ENCODE results near the gene MNX1. TPM values are rescaled to one million over a fixed set of nuclear protein-coding genes. Genes with fewer than 3 reads are reported as not detected.

Gene MNX1
- total and polyA plus RNA-seq, 5 donors from 2014 or later: 0.67 TPM; not detected in 4

GRCh38 chr7:157032128-157032527 is 21.7 kb upstream of the MNX1 start:
- no peak for ATAC-seq (ENCODE audit: low read depth in 2 of 2)
- H3K4me1 Mint-ChIP-seq: no peaks in the 10 kb centered on the region

GRCh38 chr7:157028199-157028903 is 17.9 kb upstream of the MNX1 start:
- Mint-ChIP-seq H3K36me3 (no peaks in the 10 kb centered on the region), H3K9me3 (peaks cover 0 to 5% (median 0%) of the 10 kb centered on the region in 7 donors), H3K27me3 (peaks cover 65% of the 10 kb centered on the region), H3K4me3 (no peak overlapping the region), H3K4me1 (no peaks in the 10 kb centered on the region), H3K27ac (no peak overlapping the region)
- Histone ChIP-seq H3K9me3 (ENCODE audit: control insufficient read depth in 2 of 2, low read length in 2 of 2) (peaks cover 0 to 4% of the 10 kb centered on the region in 2 experiments), H3K27ac (ENCODE audit: insufficient read depth, low read length, poor library complexity, severe bottlenecking) (no peak overlapping the region), H3K4me1 (ENCODE audit: control insufficient read depth, insufficient read depth, low read length, poor library complexity, severe bottlenecking) (no peaks in the 10 kb centered on the region), H3K4me3 (ENCODE audit: low read depth, low read length) (no peak overlapping the region), H3K36me3 (ENCODE audit: control insufficient read depth, insufficient read depth, low read length) (no peaks in the 10 kb centered on the region), H3K27me3 (ENCODE audit: control insufficient read depth, insufficient read depth, low read length) (peaks cover 14% of the 10 kb centered on the region)
- DNase-seq (no peak), ATAC-seq (ENCODE audit: low read depth in 2 of 2) (no peak)

More at GRCh38 chr7:157032128-157032527, 21.7 kb upstream of the MNX1 start:
- Mint-ChIP-seq H3K9me3 (peaks cover 0 to 6% (median 0%) of the 10 kb centered on the region in 7 donors), H3K4me3 (no peak overlapping the region), H3K27me3 (peaks cover 40% of the 10 kb centered on the region), H3K36me3 (no peaks in the 10 kb centered on the region), H3K27ac (no peak overlapping the region)
- Histone ChIP-seq H3K9me3 (ENCODE audit: control insufficient read depth in 2 of 2, low read length in 2 of 2) (no peaks in the 10 kb centered on the region), H3K27me3 (ENCODE audit: control insufficient read depth, insufficient read depth, low read length) (peaks cover 2% of the 10 kb centered on the region), H3K36me3 (ENCODE audit: control insufficient read depth, insufficient read depth, low read length) (no peaks in the 10 kb centered on the region), H3K27ac (ENCODE audit: insufficient read depth, low read length, poor library complexity, severe bottlenecking) (no peak overlapping the region), H3K4me3 (ENCODE audit: low read depth, low read length) (no peak overlapping the region), H3K4me1 (ENCODE audit: control insufficient read depth, insufficient read depth, low read length, poor library complexity, severe bottlenecking) (no peaks in the 10 kb centered on the region)
- no peak for DNase-seq

DNA sequence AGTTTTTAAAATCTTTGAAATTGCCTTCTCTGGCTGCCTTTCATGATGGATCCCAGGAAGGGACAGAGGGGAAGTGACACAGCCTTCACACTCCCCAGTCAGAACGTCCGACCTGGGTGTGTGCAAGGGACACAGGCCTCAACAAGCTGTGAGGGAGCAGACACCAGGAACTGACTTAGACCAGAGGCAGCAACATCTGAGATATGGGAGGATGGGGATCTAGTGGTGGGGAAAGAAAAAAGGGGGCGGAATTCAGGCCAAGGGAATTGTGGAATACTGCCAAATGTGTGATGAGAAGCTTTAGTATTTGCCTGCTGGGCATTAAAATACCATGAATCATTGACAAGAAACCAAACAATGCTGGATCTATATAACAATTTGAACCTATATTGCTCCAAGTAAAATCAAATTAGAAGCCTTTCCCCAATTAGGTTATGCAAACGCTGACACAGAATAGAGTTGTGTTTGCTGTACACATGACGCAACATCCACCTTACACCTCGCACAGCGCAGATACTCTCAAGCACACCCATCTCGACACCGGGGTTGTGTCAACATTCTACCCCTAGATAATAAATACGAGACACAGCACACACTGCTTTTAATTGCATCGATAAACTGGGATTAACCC is 17.2 kb upstream of the MNX1 start:
- Mint-ChIP-seq H3K27ac (no peak overlapping the region), H3K36me3 (no peaks in the 10 kb centered on the region), H3K4me1 (peaks cover 0 to 2% (median 2%) of the 10 kb centered on the region in 4 donors), H3K4me3 (no peak overlapping the region), H3K9me3 (peaks cover 0 to 5% (median 0%) of the 10 kb centered on the region in 7 donors), H3K27me3 (peaks cover 71% of the 10 kb centered on the region)
- Histone ChIP-seq H3K4me1 (ENCODE audit: control insufficient read depth, insufficient read depth, low read length, poor library complexity, severe bottlenecking) (no peaks in the 10 kb centered on the region), H3K27ac (ENCODE audit: insufficient read depth, low read length, poor library complexity, severe bottlenecking) (no peak overlapping the region), H3K27me3 (ENCODE audit: control insufficient read depth, insufficient read depth, low read length) (peaks cover 21% of the 10 kb centered on the region), H3K9me3 (ENCODE audit: control insufficient read depth in 2 of 2, low read length in 2 of 2) (peaks cover 0 to 4% of the 10 kb centered on the region in 2 experiments), H3K36me3 (ENCODE audit: control insufficient read depth, insufficient read depth, low read length) (no peaks in the 10 kb centered on the region), H3K4me3 (ENCODE audit: low read depth, low read length) (no peak overlapping the region)
- DNase-seq: no peak
- no peak for ATAC-seq (ENCODE audit: low read depth in 2 of 2)

GRCh38 chr7:157024716-157025115 is 14.3 kb upstream of the MNX1 start:
- H3K27me3 ChIP-seq (ENCODE audit: control insufficient read depth, insufficient read depth, low read length): peaks cover 27% of the 10 kb centered on the region
- H3K27ac Mint-ChIP-seq: no peak overlapping the region
- peaks cover 0 to 7% (median 0%) of the 10 kb centered on the region in 7 donors for H3K9me3 Mint-ChIP-seq
- peaks cover 0 to 4% of the 10 kb centered on the region in 2 experiments for H3K9me3 ChIP-seq (ENCODE audit: control insufficient read depth in 2 of 2, low read length in 2 of 2)
- H3K4me1 ChIP-seq (ENCODE audit: control insufficient read depth, insufficient read depth, low read length, poor library complexity, severe bottlenecking): peaks cover 8% of the 10 kb centered on the region
- ATAC-seq (ENCODE audit: low read depth in 2 of 2): no peak
- H3K4me3 ChIP-seq (ENCODE audit: low read depth, low read length): no peak overlapping the region
- peaks cover 0 to 17% (median 10%) of the 10 kb centered on the region in 4 donors for H3K4me1 Mint-ChIP-seq
- H3K4me3 Mint-ChIP-seq: no peak overlapping the region
- no peak for DNase-seq
- no peaks in the 10 kb centered on the region for H3K36me3 Mint-ChIP-seq
- no peaks in the 10 kb centered on the region for H3K36me3 ChIP-seq (ENCODE audit: control insufficient read depth, insufficient read depth, low read length)
- peaks cover 85% of the 10 kb centered on the region for H3K27me3 Mint-ChIP-seq
- no peak overlapping the region for H3K27ac ChIP-seq (ENCODE audit: insufficient read depth, low read length, poor library complexity, severe bottlenecking)

GRCh38 chr7:157023589-157023905 is 13.1 kb upstream of the MNX1 start:
- peaks cover 0 to 4% of the 10 kb centered on the region in 2 experiments for H3K9me3 ChIP-seq (ENCODE audit: control insufficient read depth in 2 of 2, low read length in 2 of 2)
- H3K4me1 ChIP-seq (ENCODE audit: control insufficient read depth, insufficient read depth, low read length, poor library complexity, severe bottlenecking): peaks cover 15% of the 10 kb centered on the region
- no peaks in the 10 kb centered on the region for H3K36me3 ChIP-seq (ENCODE audit: control insufficient read depth, insufficient read depth, low read length)
- no peak overlapping the region for H3K4me3 ChIP-seq (ENCODE audit: low read depth, low read length)
- H3K27ac ChIP-seq (ENCODE audit: insufficient read depth, low read length, poor library complexity, severe bottlenecking): no peak overlapping the region
- no peak for ATAC-seq (ENCODE audit: low read depth in 2 of 2)
- DNase-seq: no peak
- no peak overlapping the region for H3K27ac Mint-ChIP-seq
- H3K27me3 Mint-ChIP-seq: peaks cover 83% of the 10 kb centered on the region
- peaks cover 0 to 7% (median 0%) of the 10 kb centered on the region in 7 donors for H3K9me3 Mint-ChIP-seq
- H3K4me3 Mint-ChIP-seq: no peak overlapping the region
- H3K4me1 Mint-ChIP-seq: peaks cover 0 to 20% (median 14%) of the 10 kb centered on the region in 4 donors
- H3K27me3 ChIP-seq (ENCODE audit: control insufficient read depth, insufficient read depth, low read length): peaks cover 29% of the 10 kb centered on the region
- H3K36me3 Mint-ChIP-seq: no peaks in the 10 kb centered on the region

- Mint-ChIP-seq H3K36me3 (no peaks in the 10 kb centered on the region), H3K4me1 (peaks cover 0 to 22% (median 14%) of the 10 kb centered on the region in 4 donors), H3K27me3 (peaks cover 81% of the 10 kb centered on the region), H3K27ac (no peak overlapping the region), H3K4me3 (no peak overlapping the region), H3K9me3 (peaks cover 0 to 7% (median 0%) of the 10 kb centered on the region in 7 donors)
- Histone ChIP-seq H3K4me3 (ENCODE audit: low read depth, low read length) (no peak overlapping the region), H3K9me3 (ENCODE audit: control insufficient read depth in 2 of 2, low read length in 2 of 2) (peaks cover 0 to 4% of the 10 kb centered on the region in 2 experiments), H3K27ac (ENCODE audit: insufficient read depth, low read length, poor library complexity, severe bottlenecking) (no peak overlapping the region), H3K36me3 (ENCODE audit: control insufficient read depth, insufficient read depth, low read length) (no peaks in the 10 kb centered on the region), H3K27me3 (ENCODE audit: control insufficient read depth, insufficient read depth, low read length) (peaks cover 30% of the 10 kb centered on the region), H3K4me1 (ENCODE audit: control insufficient read depth, insufficient read depth, low read length, poor library complexity, severe bottlenecking) (peaks cover 15% of the 10 kb centered on the region)
- DNase-seq (no peak), ATAC-seq (ENCODE audit: low read depth in 2 of 2) (no peak)
Measured at GRCh38 chr7:157022681-157023588, 12.5 kb upstream of the MNX1 start.

DNA sequence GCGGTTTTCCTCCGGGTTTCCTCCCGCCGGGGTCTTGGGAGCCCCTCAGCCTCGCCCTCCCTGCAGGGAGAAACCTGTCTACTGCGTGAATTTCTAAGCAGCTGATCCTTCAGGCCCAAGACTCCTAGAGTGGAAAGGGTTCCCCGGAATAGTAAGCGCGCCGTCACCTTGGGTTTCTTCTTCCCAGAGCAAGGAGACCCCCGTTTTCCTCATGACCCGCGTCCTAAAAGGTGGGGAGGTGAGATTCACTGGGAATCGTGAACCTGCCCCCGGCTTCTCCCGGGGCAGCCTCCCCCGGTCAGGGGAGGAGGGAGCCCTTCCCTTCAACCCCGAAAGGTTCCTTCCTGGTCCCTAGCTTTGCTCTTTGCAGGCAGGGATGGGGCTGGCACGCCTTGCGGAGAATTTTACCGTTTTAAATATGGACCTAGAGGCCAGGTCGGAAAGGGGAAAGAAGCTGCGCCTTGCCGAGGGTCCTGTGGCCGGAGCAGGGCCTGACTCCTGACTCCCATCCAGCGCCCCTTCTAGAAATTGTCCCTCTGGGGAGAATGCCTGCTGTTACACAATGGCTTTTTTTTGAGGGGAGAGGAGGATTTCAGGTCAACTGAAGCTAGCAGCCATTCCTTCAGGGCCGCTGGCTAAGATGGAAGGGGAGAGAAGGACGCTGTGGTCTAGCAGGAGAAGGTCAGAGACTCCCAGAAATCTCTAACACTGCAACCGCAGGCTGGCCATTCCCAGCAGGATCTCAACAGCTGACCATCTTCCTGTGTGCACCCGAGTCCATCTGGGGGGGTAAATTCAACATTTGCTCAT is 11.6 kb upstream of the MNX1 start:
- no peaks in the 10 kb centered on the region for H3K36me3 ChIP-seq (ENCODE audit: control insufficient read depth, insufficient read depth, low read length)
- H3K27me3 ChIP-seq (ENCODE audit: control insufficient read depth, insufficient read depth, low read length): peaks cover 30% of the 10 kb centered on the region
- no peaks in the 10 kb centered on the region for H3K36me3 Mint-ChIP-seq
- H3K4me3 Mint-ChIP-seq: no peak overlapping the region
- no peak overlapping the region for H3K27ac Mint-ChIP-seq
- ATAC-seq (ENCODE audit: low read depth in 2 of 2): no peak
- H3K9me3 Mint-ChIP-seq: peaks cover 0 to 7% (median 0%) of the 10 kb centered on the region in 7 donors
- peaks cover 15% of the 10 kb centered on the region for H3K4me1 ChIP-seq (ENCODE audit: control insufficient read depth, insufficient read depth, low read length, poor library complexity, severe bottlenecking)
- H3K27me3 Mint-ChIP-seq: peaks cover 80% of the 10 kb centered on the region
- no peak overlapping the region for H3K27ac ChIP-seq (ENCODE audit: insufficient read depth, low read length, poor library complexity, severe bottlenecking)
- peaks cover 0 to 25% (median 14%) of the 10 kb centered on the region in 4 donors for H3K4me1 Mint-ChIP-seq
- peaks cover 0 to 4% of the 10 kb centered on the region in 2 experiments for H3K9me3 ChIP-seq (ENCODE audit: control insufficient read depth in 2 of 2, low read length in 2 of 2)
- no peak for DNase-seq
- no peak overlapping the region for H3K4me3 ChIP-seq (ENCODE audit: low read depth, low read length)

All from CD4-positive, CD25-positive, alpha-beta regulatory T cell (primary cell).